GM11168 (cell line): ENCODE data around the gene CFAP46.

Experiments
- in situ Hi-C: fragments of 300-500 bp; cut with MboI; formaldehyde crosslinking; loops from one replicate; pipeline ENCODE4 v1.12.0; 2022; ENCODE audit warnings: low sequenced_read_pairs; ENCODE audit not compliant: unreplicated experiment

Gene CFAP46

DNA sequence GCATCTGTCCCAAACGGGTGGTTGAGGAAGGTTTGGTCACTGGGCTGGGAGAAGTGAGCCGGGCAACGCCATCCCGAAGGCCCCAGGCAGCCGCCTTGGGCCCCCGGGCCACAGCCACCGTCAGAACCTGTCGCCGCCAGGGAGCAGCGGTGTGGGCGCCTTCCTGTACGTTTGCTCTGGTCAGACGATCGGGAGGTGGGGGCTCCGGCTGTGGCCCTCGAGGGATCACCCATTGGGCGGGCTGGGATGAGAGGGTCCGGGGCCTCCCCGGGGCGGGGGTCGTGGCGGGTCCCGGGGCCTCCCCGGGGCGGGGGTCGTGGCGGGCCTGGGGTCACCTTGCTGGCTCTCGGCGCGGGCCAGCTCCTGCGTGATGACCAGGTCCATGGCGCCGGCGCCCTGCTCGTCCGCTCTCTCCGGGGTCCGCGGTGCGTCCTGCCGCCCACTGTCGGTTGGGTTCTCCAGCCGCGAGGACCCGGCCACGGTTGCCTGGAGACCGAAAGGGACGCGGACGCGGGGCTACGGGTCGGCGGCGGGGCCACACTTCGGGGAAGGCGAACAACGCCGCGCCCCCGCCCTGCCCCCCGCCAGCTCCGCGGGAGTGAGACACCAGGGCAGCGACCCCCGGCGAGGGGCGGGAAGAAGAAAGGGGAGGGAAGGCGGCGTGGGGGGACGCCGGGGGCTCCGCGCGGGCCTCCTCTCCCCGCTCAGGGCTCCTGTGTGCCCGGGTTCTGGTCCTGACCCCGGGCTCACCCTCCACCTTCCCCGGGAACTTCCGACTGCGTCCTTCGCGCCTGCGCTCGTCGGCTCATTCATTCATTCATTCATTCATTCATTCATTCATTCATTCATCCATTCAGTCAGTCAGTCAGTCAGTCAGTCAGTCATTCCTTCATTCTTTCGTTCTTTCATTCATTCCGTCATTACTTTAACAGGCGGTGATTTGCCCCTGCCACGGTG lies at the start of gene CFAP46:
CFAP46 (minus strand) TSS at position 470 of the 957 bp plus-strand sequence; CDS start at position 384, 86 bp downstream.
- in situ Hi-C loops = no loop called here

DNA sequence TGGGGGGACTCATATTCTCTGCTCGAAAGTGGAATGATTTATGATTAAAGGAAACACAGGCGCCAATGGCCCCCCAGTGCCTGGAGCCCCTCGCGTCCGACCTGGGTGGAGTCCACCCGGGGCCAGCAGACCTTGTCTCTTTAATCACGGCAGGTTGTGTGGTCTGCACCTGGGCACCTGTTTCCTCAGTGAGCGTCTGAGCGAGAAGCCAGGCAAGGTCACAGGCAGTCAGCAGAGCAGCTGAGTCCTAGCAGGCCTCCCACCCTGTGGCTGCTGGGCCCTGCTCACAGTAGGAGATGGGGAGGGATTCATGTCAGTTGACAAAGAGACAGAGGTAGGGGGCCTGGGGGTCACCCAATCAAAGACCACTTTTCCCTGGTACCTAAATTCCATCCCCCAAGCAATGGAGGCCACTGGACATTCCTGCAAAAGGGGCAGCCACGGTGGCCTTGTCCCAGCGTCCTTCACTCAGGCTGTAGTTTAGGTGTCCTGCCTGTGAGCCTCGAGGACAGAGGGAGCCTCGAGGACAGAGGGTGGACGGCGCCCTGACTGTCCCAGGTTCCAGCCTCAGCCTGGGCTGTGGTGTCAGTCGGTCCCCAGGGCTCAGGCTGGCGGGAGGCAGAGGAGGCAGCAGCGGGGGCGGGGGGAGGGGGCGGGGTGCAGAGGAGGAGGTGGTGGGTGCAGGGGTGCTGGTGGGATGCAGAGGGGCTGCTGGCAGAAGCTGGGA lies 49.5 kb upstream of the CFAP46 start:
- in situ Hi-C loops = no loop called here

DNA sequence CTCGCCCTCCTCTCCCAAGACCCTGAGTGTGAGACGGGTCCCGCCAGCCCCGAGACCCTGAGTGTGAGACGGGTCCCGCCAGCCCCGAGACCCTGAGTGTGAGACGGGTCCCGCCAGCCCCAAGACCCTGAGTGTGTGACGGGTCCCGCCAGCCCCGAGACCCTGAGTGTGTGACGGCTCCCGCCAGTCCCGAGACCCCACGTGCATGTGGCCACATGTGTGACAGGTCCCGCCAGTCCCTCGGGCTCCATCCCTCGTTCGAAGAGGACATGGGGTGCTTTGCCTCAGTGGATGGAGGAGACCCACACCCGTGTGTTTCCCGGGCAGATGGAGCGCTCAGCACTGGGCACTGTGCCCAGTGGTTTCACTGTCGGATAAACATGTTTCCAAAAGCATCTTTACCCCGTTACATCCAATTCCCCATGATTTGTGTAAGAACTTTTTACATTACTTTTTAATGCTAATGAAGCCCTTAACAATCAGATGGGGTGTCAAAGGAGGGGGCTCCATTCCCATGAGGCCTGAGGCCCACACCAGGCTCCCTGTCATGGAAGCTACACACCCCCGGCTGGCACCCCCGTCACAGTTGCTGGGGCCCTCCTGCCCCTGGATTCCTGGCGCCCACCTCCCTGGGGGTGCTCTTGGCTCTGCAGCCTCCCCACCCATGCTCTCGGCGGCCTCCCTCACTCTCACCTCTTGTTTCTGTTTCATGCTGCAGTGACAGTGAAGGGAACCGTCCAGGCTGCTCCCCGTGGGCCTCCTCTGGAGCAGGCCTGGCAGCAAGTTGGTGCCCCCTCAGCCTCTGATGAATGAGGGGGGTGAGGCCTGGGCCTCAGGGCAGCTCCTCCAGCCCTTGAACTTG lies 48.5 kb upstream of the CFAP46 start:
- in situ Hi-C loops = no loop called here

DNA sequence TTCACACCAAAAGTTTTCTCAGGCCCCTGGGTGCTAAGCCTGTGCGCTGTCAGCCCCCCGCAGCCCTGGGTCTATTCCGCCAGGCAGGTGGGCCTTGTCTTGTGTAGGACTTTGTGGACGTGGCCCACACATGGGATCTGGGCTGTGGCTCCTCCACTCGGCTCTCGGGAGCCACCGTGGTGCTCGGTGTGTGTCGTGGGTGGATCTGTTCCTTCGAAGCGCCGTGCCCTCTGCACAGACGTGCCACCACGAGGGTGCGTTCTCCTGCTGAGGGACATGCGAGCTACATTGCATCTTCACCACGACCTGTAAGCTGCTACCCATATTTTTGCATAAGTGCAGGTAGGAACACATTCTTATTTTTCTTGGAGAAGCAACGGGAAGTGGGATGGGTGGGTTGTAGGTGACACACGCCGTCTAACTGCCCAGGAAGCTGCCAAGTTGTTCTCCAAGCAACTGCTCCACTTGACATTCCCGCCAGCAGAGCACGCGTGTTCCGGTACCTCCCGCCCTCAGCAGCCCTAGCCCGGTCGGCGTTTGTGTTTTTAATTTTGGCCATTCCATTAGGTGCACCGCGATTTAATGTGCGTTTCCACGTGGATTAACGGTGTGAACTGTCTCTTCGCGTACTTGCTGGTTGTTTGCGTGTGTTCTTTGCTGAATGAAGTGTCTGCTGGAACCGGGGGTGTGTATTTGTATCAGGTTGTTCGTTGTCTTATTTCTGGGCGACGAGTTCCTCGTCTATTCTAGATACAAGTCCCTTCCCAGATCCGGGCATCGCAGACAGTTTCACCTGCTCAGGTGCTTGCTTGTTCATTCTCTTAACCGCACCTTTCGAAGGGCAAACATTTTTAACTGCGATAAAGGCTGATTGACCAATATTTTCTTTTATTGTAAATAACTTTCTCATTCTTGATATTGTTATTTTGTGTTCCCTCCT lies 47.4 kb upstream of the CFAP46 start:
- in situ Hi-C loops = no loop called here

DNA sequence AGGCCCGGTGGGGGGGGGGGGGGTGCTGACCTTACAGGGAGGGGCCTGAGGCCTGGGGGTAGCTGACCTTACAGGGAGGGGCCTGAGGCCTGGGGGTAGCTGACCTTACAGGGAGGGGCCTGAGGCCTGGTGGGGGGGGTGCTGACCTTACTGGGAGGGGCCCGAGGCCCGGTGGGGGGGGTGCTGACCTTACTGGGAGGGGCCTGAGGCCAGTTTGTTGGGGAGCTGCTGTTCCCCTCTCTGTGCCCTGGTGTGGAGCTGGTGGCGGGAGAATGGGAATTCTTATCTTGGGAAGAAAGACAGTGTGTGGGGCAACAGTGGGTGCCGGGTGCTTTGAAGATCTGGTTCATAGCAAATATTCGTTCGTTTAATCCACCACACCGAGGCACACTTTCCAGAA lies 46.6 kb upstream of the CFAP46 start:
- in situ Hi-C loops = no loop called here

DNA sequence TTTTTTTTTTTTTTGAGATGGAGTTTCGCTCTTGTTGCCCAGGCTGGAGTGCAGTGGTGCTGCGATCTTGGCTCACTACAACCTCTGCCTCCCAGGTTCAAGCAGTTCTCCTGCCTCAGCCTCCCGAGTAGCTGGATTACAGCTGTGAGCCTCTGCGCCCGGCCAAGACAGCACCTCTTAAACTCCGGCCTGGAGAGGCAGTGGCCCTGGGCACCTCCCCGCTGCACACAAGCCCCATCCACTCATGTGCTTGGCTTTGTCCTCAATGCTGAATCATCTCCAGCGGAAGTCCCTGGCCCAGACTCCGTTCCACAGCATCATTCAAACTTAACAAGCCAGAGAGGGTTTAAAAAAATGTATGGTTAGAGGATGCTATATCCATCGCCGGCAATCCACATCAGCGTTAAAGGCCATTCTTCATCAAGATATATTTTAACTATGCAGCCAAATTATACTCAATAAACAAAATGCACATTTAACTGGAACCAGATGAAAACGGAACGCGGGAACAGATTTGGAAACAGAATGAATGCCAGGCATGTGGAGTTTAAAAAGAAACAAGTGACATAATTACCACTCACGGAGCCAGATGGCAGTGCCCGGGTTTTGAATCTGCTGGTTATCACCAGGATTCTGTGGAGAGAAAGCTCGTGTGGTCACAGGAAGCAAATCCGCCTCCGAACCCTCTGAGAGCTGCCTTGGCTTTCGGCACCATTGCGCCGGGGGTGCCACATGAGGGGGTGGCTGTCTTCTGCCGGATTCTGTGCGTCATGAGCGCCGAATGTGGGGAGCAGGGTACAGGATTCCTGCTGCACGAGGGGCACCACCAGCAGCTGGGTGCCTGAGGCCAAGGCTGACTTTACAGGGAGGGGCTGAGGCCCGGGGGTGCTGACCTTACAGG lies 45.6 kb upstream of the CFAP46 start:
- in situ Hi-C loops = no loop called here

DNA sequence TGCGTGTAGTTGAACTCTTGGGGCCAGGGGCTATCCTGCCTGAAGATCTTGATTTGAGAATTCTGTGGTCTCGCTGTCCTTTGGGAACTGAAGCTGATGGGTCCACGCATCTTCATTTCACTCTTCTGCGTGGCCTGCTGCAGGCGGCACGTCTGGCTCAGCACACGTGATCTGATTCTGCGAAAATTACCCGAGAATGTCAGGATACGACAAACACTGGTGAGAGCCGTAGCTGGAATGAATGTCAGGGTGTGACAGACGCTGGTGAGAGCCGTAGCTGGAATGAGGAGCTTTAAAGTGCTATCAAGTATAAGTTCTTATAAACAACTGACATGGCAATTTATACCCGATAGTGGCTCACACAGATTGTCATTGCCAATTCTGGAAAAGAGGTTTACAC lies 44.6 kb upstream of the CFAP46 start:
- in situ Hi-C loops = no loop called here

DNA sequence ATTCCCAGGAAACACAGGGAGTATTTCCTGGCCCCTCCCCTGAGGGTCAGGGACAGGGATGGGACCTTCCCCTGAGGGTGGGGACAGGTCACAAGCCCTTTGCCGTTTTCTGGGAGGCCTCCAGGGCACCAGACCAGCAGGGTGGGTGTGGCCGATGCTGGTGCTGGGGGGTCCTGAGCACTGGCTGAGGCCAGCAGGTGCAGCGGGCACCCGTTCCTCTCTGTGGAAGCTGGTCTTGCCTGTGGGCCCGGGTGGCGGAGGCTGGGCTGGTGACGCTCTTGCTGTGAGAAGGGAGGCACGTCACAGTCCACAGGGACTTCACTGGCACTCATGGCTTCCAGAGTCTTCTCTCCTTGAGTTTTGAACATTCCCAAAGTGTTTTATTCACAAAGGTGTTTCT lies 44.2 kb upstream of the CFAP46 start:
- in situ Hi-C loops = no loop called here

DNA sequence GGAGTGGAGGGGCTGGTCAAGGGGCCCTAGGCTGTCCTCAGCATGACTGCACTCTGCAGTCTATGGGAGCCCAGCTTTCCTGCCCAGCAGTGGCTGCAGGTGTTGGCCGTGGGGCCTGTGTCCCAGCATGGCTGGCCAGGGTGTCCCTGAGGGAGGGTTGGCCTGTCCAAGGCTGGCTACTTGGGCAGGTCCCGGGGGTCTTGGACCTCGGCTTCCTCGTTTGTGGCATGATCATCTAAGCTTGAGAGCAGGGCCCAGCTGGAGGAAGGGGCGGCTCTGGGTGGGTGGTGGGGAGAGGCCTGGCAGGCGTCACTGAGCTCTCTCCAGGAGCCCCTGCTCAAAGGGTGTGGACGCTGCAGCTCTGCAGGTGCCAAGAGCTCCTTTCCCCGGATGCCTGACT lies 43.7 kb upstream of the CFAP46 start:
- in situ Hi-C loops = no loop called here

DNA sequence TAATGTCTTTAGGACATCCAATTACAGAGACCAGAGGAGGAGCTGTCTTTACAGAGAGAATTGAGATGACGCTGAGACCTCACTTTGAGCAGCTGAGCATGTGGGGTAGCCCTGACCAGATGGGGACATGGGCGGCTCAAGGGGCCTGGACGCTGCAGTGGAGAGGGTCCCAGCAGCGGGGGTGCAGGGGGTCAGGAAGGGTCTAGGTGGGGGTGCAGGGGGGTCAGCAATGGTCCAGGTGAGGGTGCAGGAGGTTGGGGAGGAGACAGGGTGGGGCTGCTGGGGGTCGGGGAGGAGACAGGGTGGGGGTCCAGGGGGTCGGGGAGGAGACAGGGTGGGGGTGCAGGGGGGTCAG lies 43.2 kb upstream of the CFAP46 start:
- in situ Hi-C loops = no loop called here

DNA sequence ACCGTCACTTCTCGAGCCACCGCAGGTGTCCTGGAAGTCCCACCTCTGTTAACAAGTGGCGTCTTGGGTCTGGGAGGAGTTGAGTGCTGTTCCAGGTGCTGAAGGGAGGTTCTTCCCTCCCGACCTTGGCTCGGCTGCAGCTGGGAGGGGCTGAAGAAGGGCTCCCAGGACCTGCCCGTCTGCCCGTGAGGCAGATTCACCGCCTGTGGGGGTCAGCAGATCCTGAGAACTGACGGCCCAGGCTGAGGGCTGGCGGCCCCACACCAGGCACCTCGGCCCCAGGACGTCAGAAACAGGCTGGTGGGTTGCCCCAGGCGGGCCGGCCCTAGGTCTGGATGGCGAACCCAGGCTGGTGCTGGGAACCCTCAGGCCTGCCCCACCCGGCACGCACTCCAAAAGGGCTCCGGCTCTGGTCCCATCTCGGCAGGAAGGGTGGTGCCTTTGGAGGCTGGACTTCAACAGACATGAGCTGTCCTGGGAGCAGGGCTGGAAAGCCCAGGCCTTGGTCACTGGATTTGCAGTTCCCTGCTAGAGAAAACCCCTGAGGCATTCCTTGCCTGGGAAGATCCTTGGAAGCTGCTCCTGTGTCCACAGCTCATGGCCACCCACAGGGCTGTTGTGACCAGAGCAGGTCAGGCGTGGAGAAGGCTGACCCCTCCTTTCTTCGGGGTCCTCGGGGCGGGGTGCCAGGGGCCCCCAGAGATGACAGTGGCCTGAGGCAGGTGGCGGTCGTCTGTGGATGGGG lies 42.6 kb upstream of the CFAP46 start:
- in situ Hi-C loops = no loop called here

DNA sequence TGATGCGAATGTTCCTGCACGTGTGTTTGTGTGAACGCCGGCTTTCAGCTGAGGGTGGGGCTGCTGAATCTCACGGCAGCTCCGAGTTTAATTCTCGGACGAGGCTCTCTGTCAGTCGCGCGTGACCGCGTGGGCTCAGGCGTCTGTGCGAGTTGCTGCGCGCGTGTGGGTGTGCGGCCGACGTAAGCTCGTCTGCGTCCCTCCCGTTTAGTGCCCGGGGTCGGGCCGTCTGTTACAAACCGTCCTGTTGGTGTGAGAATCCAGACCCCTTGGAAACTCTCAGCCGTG lies 41.6 kb upstream of the CFAP46 start:
- in situ Hi-C loops = no loop called here

DNA sequence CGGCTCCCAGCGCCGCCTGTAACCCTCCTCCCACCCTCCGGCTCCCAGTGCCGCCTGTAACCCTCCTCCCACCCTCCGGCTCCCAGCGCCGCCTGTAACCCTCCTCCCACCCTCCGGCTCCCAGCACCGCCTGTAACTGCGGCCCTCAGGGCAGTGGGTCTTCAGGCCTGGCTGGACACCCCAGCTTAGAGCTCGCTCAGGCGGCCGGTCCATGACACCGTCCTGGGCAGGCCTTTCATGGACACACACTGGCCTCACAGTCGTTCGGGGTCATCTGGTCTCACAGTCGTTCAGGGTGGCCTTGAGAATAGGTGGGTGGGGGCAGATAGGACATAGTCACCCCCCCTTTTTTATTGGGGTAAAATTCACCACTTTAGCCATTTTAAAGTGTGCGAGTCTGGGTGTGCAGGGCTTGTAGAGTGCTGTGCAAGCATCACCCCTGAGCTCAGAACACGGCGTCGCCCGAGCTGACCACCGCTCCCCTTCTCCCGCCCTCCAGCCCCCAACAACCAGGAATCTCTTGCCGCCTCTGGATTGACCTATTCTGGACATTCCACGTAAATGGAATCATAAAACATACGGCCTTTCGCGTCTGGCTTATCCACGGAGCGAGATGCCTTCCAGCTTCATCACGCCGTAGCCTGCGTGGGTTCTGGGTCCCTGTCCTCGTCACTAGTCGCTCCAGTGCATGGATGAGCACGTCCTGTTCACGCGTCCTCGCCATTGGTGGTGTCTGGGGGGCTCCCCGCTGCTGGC lies 41.1 kb upstream of the CFAP46 start:
- in situ Hi-C loops = no loop called here

DNA sequence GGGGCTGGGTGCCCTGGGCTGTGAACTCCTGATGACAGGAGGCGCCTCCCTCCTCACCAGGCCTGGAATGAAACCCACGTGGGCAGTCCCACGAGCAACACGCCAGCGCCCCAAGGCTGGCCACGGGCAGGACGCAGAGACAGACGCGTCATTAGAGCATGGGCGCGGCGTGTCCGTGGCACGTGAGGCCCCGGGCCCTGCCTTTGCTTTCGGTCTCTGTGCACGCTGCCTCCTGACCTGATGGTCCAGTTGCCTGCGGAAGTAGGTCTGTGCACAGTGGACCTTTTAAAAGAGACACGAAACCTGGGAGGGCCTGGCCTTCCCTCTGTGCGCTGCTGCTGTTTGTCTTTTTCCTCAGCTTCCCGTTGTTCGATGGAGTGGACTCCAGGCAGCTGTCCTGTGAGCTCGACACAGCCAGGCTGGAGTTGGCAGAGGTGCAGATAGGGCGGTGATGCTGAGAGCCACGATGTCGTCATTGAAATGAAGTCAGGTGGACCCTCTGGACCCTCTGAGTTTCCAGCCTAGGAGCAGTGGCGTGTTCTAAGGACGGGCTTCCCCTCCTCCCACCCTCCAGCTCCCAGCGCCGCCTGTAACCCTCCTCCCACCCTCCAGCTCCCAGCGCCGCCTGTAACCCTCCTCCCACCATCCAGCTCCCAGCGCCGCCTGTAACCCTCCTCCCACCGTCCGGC lies 40.1 kb upstream of the CFAP46 start:
- in situ Hi-C loops = no loop called here

DNA sequence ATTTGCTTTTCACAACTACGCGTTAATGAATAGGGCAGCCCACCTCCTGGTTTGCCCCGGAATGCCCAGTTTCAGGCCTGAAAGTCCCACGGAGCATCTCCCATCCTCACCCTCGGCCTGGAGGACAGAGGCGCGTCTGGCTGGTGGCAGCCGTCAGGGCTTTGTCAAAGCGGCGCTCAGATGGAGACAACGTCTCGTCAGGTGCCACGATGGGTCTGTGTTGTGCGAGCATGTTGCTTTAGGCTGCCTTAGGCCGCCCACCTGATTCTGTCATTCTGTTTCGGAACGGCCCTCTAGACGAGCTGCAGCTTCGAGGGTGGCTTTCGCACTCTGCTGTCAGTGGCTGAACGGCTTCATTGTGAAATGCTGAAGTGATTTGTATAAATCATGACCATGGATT lies 39.4 kb upstream of the CFAP46 start:
- in situ Hi-C loops = no loop called here

DNA sequence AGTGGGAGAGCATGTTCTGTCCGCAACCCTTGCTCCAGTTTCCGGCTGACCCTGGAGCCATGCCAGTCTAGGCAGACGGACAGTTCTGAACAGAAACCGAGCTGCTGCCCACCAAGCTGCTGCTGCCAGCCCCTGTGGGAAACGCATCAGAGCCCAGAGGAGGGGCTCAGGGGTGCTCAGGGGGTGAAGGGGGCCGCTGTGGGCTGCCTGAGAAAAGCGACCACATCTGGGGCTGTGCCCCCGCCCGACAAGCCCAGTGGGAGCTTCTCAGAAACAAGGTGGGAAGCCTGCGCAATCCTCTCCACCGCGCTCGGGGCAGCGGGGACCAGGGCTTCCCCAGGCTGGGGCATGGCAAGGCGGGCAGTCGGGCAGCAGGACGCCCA lies 38.8 kb upstream of the CFAP46 start:
- in situ Hi-C loops = no loop called here
